ENCODE results near the gene FALEC. TPM values are rescaled to one million over a fixed set of nuclear protein-coding genes. Genes with fewer than 3 reads are reported as not detected.

FALEC gene
- polyA plus RNA-seq, 3 donors from 2014 or later: not detected

- Mint-ChIP-seq H3K9me3 (no peaks in the 10 kb centered on the region), H3K4me3 (no peak overlapping the region), H3K36me3 (peaks cover 0 to 3% (median 0%) of the 10 kb centered on the region in 3 donors), H3K27ac (peak overlapping the region in 1 of 6 donors; percentile 35), H3K27me3 (ENCODE audit: low read depth in 3 of 3) (peaks cover 1 to 4% (median 3%) of the 10 kb centered on the region in 3 donors), H3K4me1 (no peaks in the 10 kb centered on the region)
- DNase-seq: no peak
These were observed 22.5 kb downstream of the FALEC start for GRCh38 chr1:150537732-150538684.

GRCh38 chr1:150543500-150544143, 28.1 kb downstream of the FALEC start:
- Mint-ChIP-seq H3K27me3 (ENCODE audit: low read depth in 3 of 3) (peaks cover 2 to 10% (median 8%) of the 10 kb centered on the region in 3 donors), H3K4me3 (no peak overlapping the region), H3K27ac (peak overlapping the region in 1 of 6 donors; percentile 4), H3K4me1 (peaks cover 4 to 5% of the 10 kb centered on the region in 2 donors), H3K9me3 (no peaks in the 10 kb centered on the region), H3K36me3 (no peaks in the 10 kb centered on the region)
- DNase-seq: no peak

- H3K27ac Mint-ChIP-seq: no peak overlapping the region
- peaks cover 4 to 7% of the 10 kb centered on the region in 2 donors for H3K4me1 Mint-ChIP-seq
- H3K4me3 Mint-ChIP-seq: no peak overlapping the region
- H3K36me3 Mint-ChIP-seq: no peaks in the 10 kb centered on the region
- no peaks in the 10 kb centered on the region for H3K9me3 Mint-ChIP-seq
- DNase-seq: no peak
- H3K27me3 Mint-ChIP-seq (ENCODE audit: low read depth in 3 of 3): peaks cover 2 to 10% (median 8%) of the 10 kb centered on the region in 3 donors
These were observed 28.7 kb downstream of the FALEC start for GRCh38 chr1:150544204-150544603.

GRCh38 chr1:150545486-150546032, 30.0 kb downstream of the FALEC start:
- peaks cover 7% of the 10 kb centered on the region in 2 donors for H3K4me1 Mint-ChIP-seq
- no peak overlapping the region for H3K4me3 Mint-ChIP-seq
- no peak overlapping the region for H3K27ac Mint-ChIP-seq
- H3K27me3 Mint-ChIP-seq (ENCODE audit: low read depth in 3 of 3): peaks cover 2 to 13% (median 10%) of the 10 kb centered on the region in 3 donors
- no peaks in the 10 kb centered on the region for H3K9me3 Mint-ChIP-seq
- no peaks in the 10 kb centered on the region for H3K36me3 Mint-ChIP-seq
- DNase-seq: no peak

- no peak for DNase-seq
- H3K4me1 Mint-ChIP-seq: peaks cover 7 to 12% of the 10 kb centered on the region in 2 donors
- no peak overlapping the region for H3K27ac Mint-ChIP-seq
- H3K36me3 Mint-ChIP-seq: no peaks in the 10 kb centered on the region
- peaks cover 2 to 13% (median 10%) of the 10 kb centered on the region in 3 donors for H3K27me3 Mint-ChIP-seq (ENCODE audit: low read depth in 3 of 3)
- H3K4me3 Mint-ChIP-seq: no peak overlapping the region
- H3K9me3 Mint-ChIP-seq: no peaks in the 10 kb centered on the region
These were observed 30.9 kb downstream of the FALEC start for GRCh38 chr1:150546294-150546937.

GRCh38 chr1:150548324-150548631, 32.7 kb downstream of the FALEC start:
- Mint-ChIP-seq H3K4me3 (peak overlapping the region; percentile 73 to 85 (median 81)), H3K27ac (no peak overlapping the region), H3K27me3 (ENCODE audit: low read depth in 3 of 3) (peaks cover 2 to 19% (median 12%) of the 10 kb centered on the region in 3 donors), H3K36me3 (no peaks in the 10 kb centered on the region), H3K4me1 (peaks cover 9 to 18% of the 10 kb centered on the region in 2 donors), H3K9me3 (no peaks in the 10 kb centered on the region)
- no peak for DNase-seq

- DNase-seq: peak in 1 of 3 donors; percentile 17
- peaks cover 9 to 18% of the 10 kb centered on the region in 2 donors for H3K4me1 Mint-ChIP-seq
- peaks cover 2 to 19% (median 12%) of the 10 kb centered on the region in 3 donors for H3K27me3 Mint-ChIP-seq (ENCODE audit: low read depth in 3 of 3)
- no peaks in the 10 kb centered on the region for H3K9me3 Mint-ChIP-seq
- no peaks in the 10 kb centered on the region for H3K36me3 Mint-ChIP-seq
- peak within 1 kb of the TSS in 1 of 6 donors; percentile 21 for H3K27ac Mint-ChIP-seq
- peak within 1 kb of the TSS; percentile 73 to 85 (median 81) for H3K4me3 Mint-ChIP-seq
These were observed 33.3 kb downstream of the FALEC start, which contains the start of gene ADAMTSL4 for GRCh38 chr1:150548632-150549495. ADAMTSL4 (plus strand) TSS chr1:150549408; CDS start chr1:150552289, 2,881 bp downstream.

GRCh38 chr1:150549496-150550221, 34.1 kb downstream of the FALEC start:
- no peaks in the 10 kb centered on the region for H3K36me3 Mint-ChIP-seq
- H3K27me3 Mint-ChIP-seq (ENCODE audit: low read depth in 3 of 3): peaks cover 0 to 16% (median 12%) of the 10 kb centered on the region in 3 donors
- peak overlapping the region in 1 of 6 donors; percentile 21 for H3K27ac Mint-ChIP-seq
- no peaks in the 10 kb centered on the region for H3K9me3 Mint-ChIP-seq
- H3K4me3 Mint-ChIP-seq: peak overlapping the region; percentile 66 to 81 (median 75)
- H3K4me1 Mint-ChIP-seq: peaks cover 9 to 18% of the 10 kb centered on the region in 2 donors
- no peak for DNase-seq

- Mint-ChIP-seq H3K27ac (peak overlapping the region in 1 of 6 donors; percentile 61), H3K4me1 (peaks cover 11 to 18% of the 10 kb centered on the region in 2 donors), H3K36me3 (no peaks in the 10 kb centered on the region), H3K27me3 (ENCODE audit: low read depth in 3 of 3) (peaks cover 0 to 16% (median 12%) of the 10 kb centered on the region in 3 donors), H3K4me3 (peak overlapping the region in 3 of 5 donors; percentile 21 to 79 (median 66)), H3K9me3 (no peaks in the 10 kb centered on the region)
- no peak for DNase-seq
These were observed 34.9 kb downstream of the FALEC start for GRCh38 chr1:150550222-150551050.

GRCh38 chr1:150551051-150551783, 35.7 kb downstream of the FALEC start:
- Mint-ChIP-seq H3K27ac (peak overlapping the region in 1 of 6 donors; percentile 41), H3K36me3 (no peaks in the 10 kb centered on the region), H3K4me1 (peaks cover 11 to 18% of the 10 kb centered on the region in 2 donors), H3K4me3 (peak overlapping the region in 3 of 5 donors; percentile 21 to 41 (median 23)), H3K9me3 (no peaks in the 10 kb centered on the region), H3K27me3 (ENCODE audit: low read depth in 3 of 3) (peaks cover 0 to 16% (median 12%) of the 10 kb centered on the region in 3 donors)
- DNase-seq: no peak

- Mint-ChIP-seq H3K4me1 (peaks cover 11 to 18% of the 10 kb centered on the region in 2 donors), H3K36me3 (no peaks in the 10 kb centered on the region), H3K9me3 (no peaks in the 10 kb centered on the region), H3K4me3 (no peak overlapping the region), H3K27me3 (ENCODE audit: low read depth in 3 of 3) (peaks cover 0 to 13% (median 9%) of the 10 kb centered on the region in 3 donors), H3K27ac (no peak overlapping the region)
- no peak for DNase-seq
These were observed 36.2 kb downstream of the FALEC start for GRCh38 chr1:150551784-150552127.
